ENCODE data around the gene PPARD. TPM values are rescaled to one million over a fixed set of nuclear protein-coding genes. Genes with fewer than 3 reads are reported as not detected.

PPARD gene
- total and polyA plus RNA-seq, 2 of the 13 experiments (the other 11 are each of a cell fraction or from before 2014, with no cell fraction given) = 6.1 to 13.3 TPM

GRCh38 chr6:35402136-35402855 is 59.9 kb downstream of the PPARD start (continued):
- no peak for TF ChIP-seq ETV6 (CRISPR knock-in tag; conservative IDR thresholded peaks at IDR 0.05)
- no peak for TF ChIP-seq UBTF (CRISPR knock-in tag; IDR thresholded peaks at IDR 0.05)
- no peak for TF ChIP-seq EEA1 (CRISPR knock-in tag; IDR thresholded peaks at IDR 0.05; ENCODE audit: borderline replicate concordance)
- TF ChIP-seq BHLHE40 (IDR thresholded peaks at IDR 0.05; ENCODE audit: low read length) = no peak
- TF ChIP-seq ZFP90 (CRISPR knock-in tag; IDR thresholded peaks at IDR 0.05; ENCODE audit: borderline replicate concordance) = no peak
- peak; percentile 91; the same call in 1 of the 2 replicates for TF ChIP-seq NCOR1 (IDR thresholded peaks at IDR 0.05; ENCODE audit: borderline replicate concordance, low read length)
- no peak; the same call in 1 of the 2 replicates for TF ChIP-seq ZNF232 (CRISPR knock-in tag; IDR thresholded peaks at IDR 0.05; ENCODE audit: borderline replicate concordance)
- no peak for TF ChIP-seq MTF1 (CRISPR knock-in tag; IDR thresholded peaks at IDR 0.05)
- no peak for TF ChIP-seq SATB2 (CRISPR knock-in tag; IDR thresholded peaks at IDR 0.05)
- TF ChIP-seq NFKBIZ (CRISPR knock-in tag; IDR thresholded peaks at IDR 0.05) = no peak
- TF ChIP-seq AGO2 (optimal IDR thresholded peaks at IDR 0.05; ENCODE audit: low read depth, low read length) = no peak
- no peak for TF ChIP-seq ZXDC (CRISPR knock-in tag; IDR thresholded peaks at IDR 0.05)
- no peak for TF ChIP-seq ZNF563 (CRISPR knock-in tag; IDR thresholded peaks at IDR 0.05)
- TF ChIP-seq JUN (CRISPR knock-in tag; IDR thresholded peaks at IDR 0.05) = no peak
- TF ChIP-seq AHR (CRISPR knock-in tag; IDR thresholded peaks at IDR 0.05) = no peak; the same call in 1 of the 2 replicates
- no peak for TF ChIP-seq ZNF207 (IDR thresholded peaks at IDR 0.05; ENCODE audit: borderline replicate concordance)
- peak; percentile 40; the same call in 1 of the 2 replicates for TF ChIP-seq MAZ (IDR thresholded peaks at IDR 0.05; ENCODE audit: borderline replicate concordance, low read depth, low read length)
- no peak for TF ChIP-seq MAZ (CRISPR knock-in tag; IDR thresholded peaks at IDR 0.05; ENCODE audit: low read depth)
- 0 out of 2 replicates have a peak, but pooled peaks have one; percentile 44 for TF ChIP-seq ISL2 (CRISPR knock-in tag; IDR thresholded peaks at IDR 0.05)
- no peak for TF ChIP-seq SSRP1 (CRISPR knock-in tag; IDR thresholded peaks at IDR 0.05)
- TF ChIP-seq GLI4 (CRISPR knock-in tag; IDR thresholded peaks at IDR 0.05; ENCODE audit: borderline replicate concordance) = no peak
- no peak for TF ChIP-seq PHF5A (CRISPR knock-in tag; IDR thresholded peaks at IDR 0.05; ENCODE audit: low read depth, unreplicated experiment)
- TF ChIP-seq ZC3H13 (CRISPR knock-in tag; IDR thresholded peaks at IDR 0.05) = no peak
- no peak for TF ChIP-seq PREB (CRISPR knock-in tag; IDR thresholded peaks at IDR 0.05)
- no peak for TF ChIP-seq NBN (conservative IDR thresholded peaks at IDR 0.05)
- peak; percentile 64 for TF ChIP-seq ZMYM3 (CRISPR knock-in tag; IDR thresholded peaks at IDR 0.05)
- TF ChIP-seq GFI1 (CRISPR knock-in tag; IDR thresholded peaks at IDR 0.05; ENCODE audit: borderline replicate concordance) = no peak

All from HepG2 (cell line).